Measurements from ENCODE around the gene RCAN3. TPM values are rescaled to one million over a fixed set of nuclear protein-coding genes. Genes with fewer than 3 reads are reported as not detected.

RCAN3 gene
- total RNA-seq, result 9.0 and 10.1 TPM in 2 replicates
- 6.2 and 6.4 TPM in 2 replicates for polyA plus RNA-seq

GRCh38 chr1:24502709-24503058 lies at the start of gene RCAN3:
Gene RCAN3 (plus strand): TSS chr1:24502836. CDS start chr1:24514373, 11,537 bp downstream.
- peak; percentile 95 for DNase-seq (ENCODE audit: low spot score)
- Histone ChIP-seq H3K27me3 (no peaks in the 10 kb centered on the region), H3K4me1 (ENCODE audit: insufficient read depth) (no peaks in the 10 kb centered on the region), H3K27ac (peak within 1 kb of the TSS; percentile 94), H2AFZ (peak within 1 kb of the TSS; percentile 85), H3K36me3 (replicated peaks; ENCODE audit: insufficient read depth, low read depth) (no peaks in the 10 kb centered on the region), H3K79me2 (peaks cover 21% of the 10 kb centered on the region), H3K4me3 (peak within 1 kb of the TSS; percentile 46), H3K9me3 (ENCODE audit: low read depth) (no peaks in the 10 kb centered on the region), H3K9me2 (replicated peaks; ENCODE audit: insufficient read depth) (no peaks in the 10 kb centered on the region), H4K20me1 (ENCODE audit: insufficient read depth, poor library complexity, severe bottlenecking) (no peaks in the 10 kb centered on the region), H3K4me2 (peak within 1 kb of the TSS; percentile 93)
- under 1% methylated on average over 19 of the region's 53 CpGs for WGBS (ENCODE audit: low lambda C conversion rate, missing lambda C conversion rate)
- TF ChIP-seq CTCF (IDR thresholded peaks at IDR 0.05; ENCODE audit: poor library complexity) (no peak), EZH2phosphoT487 (IDR thresholded peaks at IDR 0.05; ENCODE audit: low read depth, severe bottlenecking, unreplicated experiment) (no peak), EZH2 (IDR thresholded peaks at IDR 0.05; ENCODE audit: borderline replicate concordance) (no peak)

- no peaks in the 10 kb centered on the region for H3K4me1 ChIP-seq (ENCODE audit: insufficient read depth)
- H2AFZ ChIP-seq, result no peak overlapping the region
- no peaks in the 10 kb centered on the region for H3K9me3 ChIP-seq (ENCODE audit: low read depth)
- no peaks in the 10 kb centered on the region for H3K9me2 ChIP-seq (replicated peaks; ENCODE audit: insufficient read depth)
- no peak for TF ChIP-seq CTCF (IDR thresholded peaks at IDR 0.05; ENCODE audit: poor library complexity)
- no peak for TF ChIP-seq EZH2 (IDR thresholded peaks at IDR 0.05; ENCODE audit: borderline replicate concordance)
- TF ChIP-seq EZH2phosphoT487 (IDR thresholded peaks at IDR 0.05; ENCODE audit: low read depth, severe bottlenecking, unreplicated experiment), result no peak
- no peaks in the 10 kb centered on the region for H4K20me1 ChIP-seq (ENCODE audit: insufficient read depth, poor library complexity, severe bottlenecking)
- H3K27me3 ChIP-seq, result no peaks in the 10 kb centered on the region
- 84% methylated on average over 8 of the region's 8 CpGs for WGBS (ENCODE audit: low lambda C conversion rate, missing lambda C conversion rate)
- no peak overlapping the region for H3K4me2 ChIP-seq
- no peaks in the 10 kb centered on the region for H3K36me3 ChIP-seq (replicated peaks; ENCODE audit: insufficient read depth, low read depth)
- no peak overlapping the region for H3K27ac ChIP-seq
- no peak overlapping the region for H3K4me3 ChIP-seq
- DNase-seq (ENCODE audit: low spot score), result no peak
- no peaks in the 10 kb centered on the region for H3K79me2 ChIP-seq
Observed at GRCh38 chr1:24452922-24453485, 49.6 kb upstream of the RCAN3 start.

GRCh38 chr1:24454673-24455072 lies 48.0 kb upstream of the RCAN3 start:
- H3K4me1 ChIP-seq (ENCODE audit: insufficient read depth), result no peaks in the 10 kb centered on the region
- H4K20me1 ChIP-seq (ENCODE audit: insufficient read depth, poor library complexity, severe bottlenecking), result no peaks in the 10 kb centered on the region
- H2AFZ ChIP-seq, result no peak overlapping the region
- H3K27me3 ChIP-seq, result no peaks in the 10 kb centered on the region
- no peaks in the 10 kb centered on the region for H3K9me2 ChIP-seq (replicated peaks; ENCODE audit: insufficient read depth)
- H3K36me3 ChIP-seq (replicated peaks; ENCODE audit: insufficient read depth, low read depth), result no peaks in the 10 kb centered on the region
- H3K79me2 ChIP-seq, result no peaks in the 10 kb centered on the region
- H3K4me2 ChIP-seq, result no peak overlapping the region
- 78% methylated on average over 5 of the region's 5 CpGs for WGBS (ENCODE audit: low lambda C conversion rate, missing lambda C conversion rate)
- H3K27ac ChIP-seq, result no peak overlapping the region
- H3K4me3 ChIP-seq, result no peak overlapping the region
- no peak for DNase-seq (ENCODE audit: low spot score)
- TF ChIP-seq EZH2 (IDR thresholded peaks at IDR 0.05; ENCODE audit: borderline replicate concordance) (no peak), EZH2phosphoT487 (IDR thresholded peaks at IDR 0.05; ENCODE audit: low read depth, severe bottlenecking, unreplicated experiment) (no peak), CTCF (IDR thresholded peaks at IDR 0.05; ENCODE audit: poor library complexity) (no peak)
- H3K9me3 ChIP-seq (ENCODE audit: low read depth), result no peaks in the 10 kb centered on the region
